Astrocyte (in vitro differentiated cells and primary cell): ENCODE measurements around the gene DNAJC9.

Source experiments
- CTCF ChIP-seq: IDR thresholded peaks from 2 replicates; pipeline ENCODE4 v1.5.1; 2011; ENCODE audit warnings: low read depth, mild to moderate bottlenecking, inconsistent platforms, low read length, moderate library complexity; ENCODE audit not compliant: insufficient read depth
- EZH2 ChIP-seq: IDR thresholded peaks from 2 replicates; pipeline ENCODE4 v1.6.1; 2012; ENCODE audit warnings: mild to moderate bottlenecking, low read length, inconsistent platforms; ENCODE audit not compliant: insufficient read depth

- TF ChIP-seq CTCF, result no peak
- TF ChIP-seq EZH2, result no peak
Observed at GRCh38 chr10:73251683-73252444, 4.8 kb upstream of the DNAJC9 start.
